Duodenal mucosa (tissue), 2 donors: ENCODE measurements around the gene BAHCC1.

ENCODE experiments used
- H3K27ac ChIP-seq: one replicate; pipeline ENCODE4 v1.7.0; 2013; ENCODE audit warnings: low read depth, low read length
- H3K27me3 ChIP-seq, 2 donors: one replicate each; pipeline ENCODE4 v1.7.0; 2013; ENCODE audit warnings: low read length in 2 of 2, control low read depth in 1 of 2; ENCODE audit not compliant: insufficient read depth in 2 of 2, control insufficient read depth in 1 of 2
- H3K36me3 ChIP-seq, 2 donors: one replicate each; pipeline ENCODE4 v1.7.0; 2013; ENCODE audit warnings: low read length in 2 of 2, control low read depth in 1 of 2; ENCODE audit not compliant: insufficient read depth in 2 of 2, control insufficient read depth in 1 of 2
- H3K4me1 ChIP-seq, 2 donors: one replicate each; pipeline ENCODE4 v1.7.0; 2013; ENCODE audit warnings: low read length in 2 of 2, control low read depth in 1 of 2; ENCODE audit not compliant: insufficient read depth in 2 of 2, control insufficient read depth in 1 of 2
- H3K4me3 ChIP-seq, 2 donors: one replicate each; pipeline ENCODE4 v1.7.0; 2013; ENCODE audit warnings: low read length in 2 of 2, low read depth in 1 of 2
- H3K9ac ChIP-seq, 2 donors: one replicate each; pipeline ENCODE4 v1.7.0; 2013; ENCODE audit warnings: low read length in 2 of 2, low read depth in 1 of 2
- H3K9me3 ChIP-seq, 2 donors: one replicate each; pipeline ENCODE4 v1.7.0; 2013; ENCODE audit warnings: low read length in 2 of 2, control low read depth in 1 of 2; ENCODE audit not compliant: control insufficient read depth in 1 of 2

BAHCC1 gene

DNA sequence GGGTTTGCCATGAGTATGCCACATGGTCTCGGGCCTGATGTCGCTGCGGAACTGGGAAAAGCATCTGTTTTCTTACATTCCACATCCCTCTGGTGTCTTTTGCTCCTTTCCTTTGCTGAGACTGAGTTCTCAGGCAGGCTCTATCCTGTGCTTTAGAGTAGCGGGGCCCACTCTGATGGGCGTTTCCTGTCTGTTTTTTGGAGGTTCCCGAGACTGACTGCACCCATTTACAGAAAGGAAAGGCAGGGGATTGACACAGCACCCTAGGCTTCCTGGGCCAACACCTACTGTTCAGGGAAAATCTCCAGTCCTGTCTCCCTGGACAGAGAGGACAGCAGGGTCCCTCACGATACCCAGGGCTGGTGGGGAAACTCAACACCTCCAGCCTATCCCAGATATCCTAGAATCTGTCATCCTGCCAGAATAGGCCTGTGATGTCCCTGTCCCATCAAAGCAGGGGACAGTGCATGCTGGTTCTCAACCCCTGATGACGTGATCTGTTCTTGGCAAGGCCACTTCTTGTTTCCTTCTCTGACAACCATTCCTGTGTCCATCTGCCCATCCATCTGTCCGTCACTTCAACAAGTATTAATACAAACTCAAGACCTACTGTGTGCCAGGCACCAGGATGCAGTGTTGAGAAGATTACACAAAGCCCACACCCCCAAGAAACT is 75.2 kb downstream of the BAHCC1 start:
- Histone ChIP-seq H3K4me1 (peaks cover 0 to 3% of the 10 kb centered on the region in 2 donors), H3K9me3 (no peaks in the 10 kb centered on the region)

GRCh38 chr17:81470944-81471817 is 75.9 kb downstream of the BAHCC1 start:
- Histone ChIP-seq H3K27me3 (no peaks in the 10 kb centered on the region), H3K9me3 (no peaks in the 10 kb centered on the region), H3K9ac (no peak overlapping the region), H3K4me1 (peaks cover 0 to 3% of the 10 kb centered on the region in 2 donors), H3K36me3 (no peaks in the 10 kb centered on the region), H3K4me3 (no peak overlapping the region), H3K27ac (no peak overlapping the region)

More for the DNA sequence above, 75.2 kb downstream of the BAHCC1 start:
- no peak overlapping the region for H3K4me3 ChIP-seq
- H3K36me3 ChIP-seq: no peaks in the 10 kb centered on the region
- H3K27me3 ChIP-seq: no peaks in the 10 kb centered on the region
- H3K9ac ChIP-seq: no peak overlapping the region
- no peak overlapping the region for H3K27ac ChIP-seq

DNA sequence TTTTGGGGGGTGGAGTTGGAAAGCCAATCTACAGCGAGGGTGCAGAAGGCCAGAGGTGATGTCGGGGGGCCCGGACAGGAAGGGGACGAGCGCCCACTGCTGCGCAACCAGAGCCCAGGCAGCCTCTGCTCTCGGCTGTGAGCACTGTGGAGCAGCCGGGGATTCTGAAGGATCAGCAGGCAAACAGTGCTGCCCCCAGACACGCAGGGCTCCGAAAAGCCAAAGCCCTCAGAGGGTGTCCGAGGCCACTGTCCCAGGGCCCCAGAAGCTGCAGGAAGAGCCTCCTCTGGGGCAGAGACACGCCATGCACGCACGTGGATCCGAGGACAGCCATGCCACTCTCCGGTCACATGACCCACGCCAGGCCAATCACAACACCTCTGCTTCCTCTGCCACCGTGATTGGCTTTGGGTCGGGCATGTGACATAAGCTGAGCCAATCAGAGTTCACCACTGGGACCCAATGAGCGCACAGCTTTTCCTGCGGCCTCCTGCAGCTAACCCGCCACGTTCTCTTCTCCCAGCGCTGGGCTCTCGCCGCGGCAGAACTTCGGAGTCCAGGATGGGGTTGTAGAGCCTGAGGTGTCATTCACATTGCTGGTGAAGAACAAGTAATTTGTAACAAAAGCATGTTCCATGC is 76.7 kb downstream of the BAHCC1 start:
- Histone ChIP-seq H3K9ac (no peak overlapping the region), H3K27me3 (no peaks in the 10 kb centered on the region), H3K9me3 (peaks cover 0 to 3% of the 10 kb centered on the region in 2 donors), H3K36me3 (no peaks in the 10 kb centered on the region), H3K27ac (no peak overlapping the region), H3K4me3 (no peak overlapping the region), H3K4me1 (peaks cover 0 to 3% of the 10 kb centered on the region in 2 donors)

DNA sequence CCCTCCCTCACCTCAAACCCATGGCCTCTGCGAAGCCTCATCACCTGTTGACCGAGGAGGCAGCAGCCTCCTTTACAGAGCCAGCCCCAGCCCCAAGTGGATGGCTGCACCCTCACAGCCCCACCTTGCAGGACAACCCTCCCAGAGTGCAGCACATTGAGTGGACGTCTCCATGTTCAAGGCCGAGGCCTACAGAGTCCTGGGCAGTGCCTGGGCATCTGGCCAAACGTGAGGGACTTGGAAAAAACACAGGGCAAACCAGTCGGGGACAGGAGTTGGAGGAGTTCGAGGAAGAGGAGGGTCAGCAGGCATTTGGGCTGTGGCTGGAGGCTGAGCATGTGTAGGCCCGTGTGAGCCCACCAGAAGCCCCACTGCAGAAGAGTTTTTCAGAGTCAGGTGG is 77.8 kb downstream of the BAHCC1 start:
- peaks cover 0 to 3% of the 10 kb centered on the region in 2 donors for H3K4me1 ChIP-seq
- H3K9me3 ChIP-seq: peaks cover 0 to 3% of the 10 kb centered on the region in 2 donors
- no peaks in the 10 kb centered on the region for H3K36me3 ChIP-seq
- no peaks in the 10 kb centered on the region for H3K27me3 ChIP-seq
- no peak overlapping the region for H3K27ac ChIP-seq
- no peak overlapping the region for H3K4me3 ChIP-seq
- H3K9ac ChIP-seq: no peak overlapping the region

GRCh38 chr17:81474958-81475357 is 79.7 kb downstream of the BAHCC1 start:
- Histone ChIP-seq H3K36me3 (no peaks in the 10 kb centered on the region), H3K4me1 (no peaks in the 10 kb centered on the region), H3K9me3 (peaks cover 0 to 3% of the 10 kb centered on the region in 2 donors), H3K27me3 (peaks cover 0 to 6% of the 10 kb centered on the region in 2 donors), H3K9ac (no peak overlapping the region), H3K27ac (no peak overlapping the region), H3K4me3 (no peak overlapping the region)

DNA sequence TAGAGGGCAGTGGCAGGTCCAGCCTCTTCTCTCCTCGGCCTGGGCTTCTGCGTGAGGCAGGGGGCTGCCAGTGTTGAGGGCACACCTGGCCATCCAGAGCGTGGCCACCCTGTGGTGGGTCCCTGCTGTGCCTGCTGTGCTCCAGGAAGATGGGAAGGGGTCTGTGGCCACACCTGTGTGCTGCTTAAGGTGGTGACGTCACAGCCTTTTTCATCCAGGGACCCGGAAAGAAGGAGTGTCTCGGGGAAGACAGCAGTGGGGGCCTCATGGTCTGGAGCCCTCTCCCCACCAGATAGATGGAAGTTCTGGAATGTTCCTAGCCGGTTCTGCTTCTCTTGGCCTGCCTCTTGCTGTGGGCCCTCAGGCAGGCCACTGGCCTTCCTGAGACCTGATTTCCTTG is 80.8 kb downstream of the BAHCC1 start:
- Histone ChIP-seq H3K9ac (no peak overlapping the region), H3K4me3 (no peak overlapping the region), H3K27ac (no peak overlapping the region), H3K36me3 (no peaks in the 10 kb centered on the region), H3K27me3 (peaks cover 0 to 11% of the 10 kb centered on the region in 2 donors), H3K9me3 (peaks cover 0 to 3% of the 10 kb centered on the region in 2 donors), H3K4me1 (no peaks in the 10 kb centered on the region)

- H3K9ac ChIP-seq: no peak overlapping the region
- H3K36me3 ChIP-seq: no peaks in the 10 kb centered on the region
- peaks cover 0 to 3% of the 10 kb centered on the region in 2 donors for H3K9me3 ChIP-seq
- no peak overlapping the region for H3K4me3 ChIP-seq
- H3K27me3 ChIP-seq: peaks cover 0 to 11% of the 10 kb centered on the region in 2 donors
- no peak overlapping the region for H3K27ac ChIP-seq
- H3K4me1 ChIP-seq: peaks cover under 1% of the 10 kb centered on the region in 2 donors
Observed at GRCh38 chr17:81476635-81477034, 81.4 kb downstream of the BAHCC1 start.

- H3K4me1 ChIP-seq: peaks cover 5 to 6% of the 10 kb centered on the region in 2 donors
- no peaks in the 10 kb centered on the region for H3K36me3 ChIP-seq
- no peak overlapping the region for H3K4me3 ChIP-seq
- peaks cover 0 to 3% of the 10 kb centered on the region in 2 donors for H3K9me3 ChIP-seq
- no peak overlapping the region for H3K27ac ChIP-seq
- peaks cover 0 to 11% of the 10 kb centered on the region in 2 donors for H3K27me3 ChIP-seq
- no peak overlapping the region for H3K9ac ChIP-seq
Observed at GRCh38 chr17:81477173-81477572, 81.9 kb downstream of the BAHCC1 start.

DNA sequence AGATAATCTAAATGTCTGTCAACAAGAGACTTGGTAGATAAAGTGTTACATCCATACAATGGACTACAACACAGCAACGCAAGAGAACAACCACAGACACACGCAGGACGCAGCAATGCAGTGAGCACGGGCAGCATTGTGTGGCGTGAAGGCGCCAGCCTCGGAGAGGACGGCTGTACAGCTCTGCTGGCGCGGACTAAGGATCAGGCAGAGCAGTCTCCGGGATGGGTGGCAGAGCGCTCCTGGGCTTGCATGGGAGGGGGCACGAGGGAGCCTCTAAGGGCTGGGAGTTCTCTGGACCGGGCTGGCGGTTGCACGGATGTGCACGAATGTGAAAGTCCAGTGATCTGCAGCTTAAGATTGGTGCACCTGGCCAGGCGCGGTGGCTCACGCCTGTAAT is 82.9 kb downstream of the BAHCC1 start:
- Histone ChIP-seq H3K27ac (no peak overlapping the region), H3K36me3 (no peaks in the 10 kb centered on the region), H3K9me3 (peaks cover 0 to 3% of the 10 kb centered on the region in 2 donors), H3K27me3 (peaks cover 0 to 11% of the 10 kb centered on the region in 2 donors), H3K4me1 (peaks cover 12 to 13% of the 10 kb centered on the region in 2 donors), H3K9ac (no peak overlapping the region), H3K4me3 (no peak overlapping the region)
